GM12873 (cell line): ENCODE results near the gene TTC27.

Experiments used
- CTCF ChIP-seq: IDR thresholded peaks from 2 replicates; pipeline ENCODE4 v1.5.1; 2012; ENCODE audit warnings: low read depth, mild to moderate bottlenecking, moderate library complexity, low read length, control low read depth; ENCODE audit not compliant: insufficient read depth; ENCODE audit errors: missing control alignments

TTC27 gene

GRCh38 chr2:32735348-32735747 lies 107.5 kb downstream of the TTC27 start:
- no peak for TF ChIP-seq CTCF

GRCh38 chr2:32738939-32739338 lies 111.1 kb downstream of the TTC27 start:
- no peak for TF ChIP-seq CTCF

GRCh38 chr2:32739664-32740063 lies 111.8 kb downstream of the TTC27 start:
- no peak for TF ChIP-seq CTCF

GRCh38 chr2:32741575-32741974 lies 113.7 kb downstream of the TTC27 start:
- TF ChIP-seq CTCF, result no peak

- TF ChIP-seq CTCF, result no peak
Measured at GRCh38 chr2:32742376-32742775, 114.5 kb downstream of the TTC27 start.

- TF ChIP-seq CTCF, result no peak
Measured at GRCh38 chr2:32743480-32744236, 115.8 kb downstream of the TTC27 start.

- TF ChIP-seq CTCF, result no peak
Measured at GRCh38 chr2:32745191-32745590, 117.3 kb downstream of the TTC27 start.
